Spleen (tissue), 7 donors: Measurements from ENCODE around the gene DRD4.

Source experiments
- CTCF ChIP-seq, 11 experiments: fragments of 200-600 bp in 7 of 11; fragments of 450-650 bp in 4 of 11; sonication (generic) in 4 of 11; IDR thresholded peaks in 8 of 11; conservative IDR thresholded peaks in 3 of 11; 1 replicate in 7 of 11; 2 replicates in 4 of 11; pipeline versions ENCODE4 v1.4.0 to v1.8.0; 2016 to 2021; ENCODE audit warnings: antibody characterized with exemption in 11 of 11, inconsistent platforms in 4 of 11, mild to moderate bottlenecking in 1 of 11
- POLR2A ChIP-seq, 3 donors: fragments of 450-650 bp; IDR thresholded peaks; one replicate each; pipeline ENCODE4 v1.5.1; 2017; ENCODE audit warnings: antibody characterized with exemption in 3 of 3, mild to moderate bottlenecking in 1 of 3
- donor health status: DM: no; HTN: no; CAD: no; lungs with moderate emphysema.
- donor health status: DM: no; HTN: no; CAD: no.
- donor health status: DM: no; HTN: no; CAD: no.

GRCh38 chr11:607971-608659 lies 29.0 kb upstream of the DRD4 start:
- TF ChIP-seq CTCF (IDR thresholded peaks at IDR 0.05 in 8 of 11, conservative IDR thresholded peaks at IDR 0.05 in 3 of 11), result no peak
- TF ChIP-seq POLR2A (IDR thresholded peaks at IDR 0.05), result no peak
